ENCODE results near the gene FAM177A1. TPM values are rescaled to one million over a fixed set of nuclear protein-coding genes. Genes with fewer than 3 reads are reported as not detected.

The FAM177A1 gene
- total and polyA plus RNA-seq, 2 of the 13 experiments (the other 11 are each of a cell fraction or from before 2014, with no cell fraction given): 72.9 to 119 TPM

- peak; percentile 85; the same call in 1 of the 2 replicates for TF ChIP-seq SP4 (CRISPR knock-in tag; IDR thresholded peaks at IDR 0.05)
- peak; percentile 95 for TF ChIP-seq HNF1B (CRISPR knock-in tag; IDR thresholded peaks at IDR 0.05)
- 0 out of 2 replicates have a peak, but pooled peaks have one; percentile 53 for TF ChIP-seq ZNF260 (CRISPR knock-in tag; IDR thresholded peaks at IDR 0.05; ENCODE audit: borderline replicate concordance, low read depth)
- TF ChIP-seq POLR2AphosphoS5 (IDR thresholded peaks at IDR 0.05; ENCODE audit: low read depth, low read length): peak; percentile 90
- TF ChIP-seq PBX3 (CRISPR knock-in tag; IDR thresholded peaks at IDR 0.05; ENCODE audit: borderline replicate concordance): peak; percentile 95; the same call in 1 of the 2 replicates
- peak; percentile 83 for TF ChIP-seq AGO1 (IDR thresholded peaks at IDR 0.05; ENCODE audit: low read depth, low read length, poor library complexity, severe bottlenecking)
- no peak; the same call in 1 of the 2 replicates for TF ChIP-seq ZNF549 (CRISPR knock-in tag; IDR thresholded peaks at IDR 0.05)
- TF ChIP-seq HMGXB3 (CRISPR knock-in tag; IDR thresholded peaks at IDR 0.05; ENCODE audit: borderline replicate concordance): peak; percentile 75
- peak; percentile 37 for TF ChIP-seq CTCF (CRISPR knock-in tag; IDR thresholded peaks at IDR 0.05)
- TF ChIP-seq ZNF749 (CRISPR knock-in tag; IDR thresholded peaks at IDR 0.05; ENCODE audit: borderline replicate concordance): peak; percentile 98
- TF ChIP-seq SOX13 (IDR thresholded peaks at IDR 0.05): 0 out of 2 replicates have a peak, but pooled peaks have one; percentile 15
- peak; percentile 17 to 49; a peak in 3 of 4 replicates for TF ChIP-seq SOX13 (CRISPR knock-in tag; conservative IDR thresholded peaks at IDR 0.05 in 1 of 2, IDR thresholded peaks at IDR 0.05 in 1 of 2)
- TF ChIP-seq ZNF180 (CRISPR knock-in tag; IDR thresholded peaks at IDR 0.05; ENCODE audit: borderline replicate concordance, low read depth): peak; percentile 93
- TF ChIP-seq MXD1 (CRISPR knock-in tag; IDR thresholded peaks at IDR 0.05): peak; percentile 94
- no peak; the same call in none of the 2 replicates for TF ChIP-seq ZMYM3 (CRISPR knock-in tag; IDR thresholded peaks at IDR 0.05)
- TF ChIP-seq ELF1 (CRISPR knock-in tag; IDR thresholded peaks at IDR 0.05): peak; percentile 96
- TF ChIP-seq NCOA5 (CRISPR knock-in tag; IDR thresholded peaks at IDR 0.05): peak; percentile 89; the same call in 1 of the 2 replicates
Observed at GRCh38 chr14:35121887-35122695, 76.0 kb downstream of the FAM177A1 start, which contains the start of the genes PPP2R3C and PRORP (continued).
